Transverse colon (tissue), 4 donors: ENCODE results near the gene GPR52. TPM values are rescaled to one million over a fixed set of nuclear protein-coding genes. Genes with fewer than 3 reads are reported as not detected.

Experiments used
- DNase-seq: peaks from one replicate; pipeline ENCODE4 v3.0.0-alpha.2; 2019
- H3K27ac ChIP-seq, 4 donors: fragments of 200-600 bp; sonication (generic); 2 replicates each; pipeline ENCODE4 v1.5.1; 2016 to 2018; ENCODE audit warnings: inconsistent platforms in 4 of 4
- H3K27me3 ChIP-seq: fragments of 200-600 bp; sonication (generic); 2 replicates; pipeline ENCODE4 v1.5.1; 2017; ENCODE audit warnings: inconsistent platforms
- H3K36me3 ChIP-seq, 4 donors: fragments of 200-600 bp; sonication (generic); 2 replicates each; pipeline ENCODE4 v1.5.1; 2017 to 2019; ENCODE audit warnings: inconsistent platforms in 4 of 4
- H3K4me1 ChIP-seq, 4 donors: fragments of 200-600 bp; sonication (generic); 2 replicates each; pipeline ENCODE4 v1.5.1; 2017 to 2020; ENCODE audit warnings: inconsistent platforms in 4 of 4
- H3K4me3 ChIP-seq, 4 donors: fragments of 200-600 bp; sonication (generic); 1 replicate in 1 of 4; 2 replicates in 3 of 4; pipeline versions ENCODE4 v1.5.1 to v1.6.1; 2017 to 2019; ENCODE audit warnings: inconsistent platforms in 4 of 4
- H3K9me3 ChIP-seq, 2 donors: fragments of 200-600 bp; sonication (generic); 2 replicates each; pipeline ENCODE4 v1.5.1; 2017 to 2019; ENCODE audit warnings: inconsistent platforms in 2 of 2
- EP300 ChIP-seq: sonication (generic); formaldehyde crosslinking; IDR thresholded peaks from one replicate; pipeline ENCODE4 v1.6.1; 2017; ENCODE audit warnings: antibody characterized with exemption, low read depth
- POLR2A ChIP-seq: fragments of 450-650 bp; IDR thresholded peaks from one replicate; pipeline ENCODE4 v1.6.1; 2016; ENCODE audit warnings: antibody characterized with exemption, mild to moderate bottlenecking, moderate library complexity
- POLR2AphosphoS5 ChIP-seq, 3 donors: sonication (generic); formaldehyde crosslinking; IDR thresholded peaks; one replicate each; pipeline ENCODE4 v1.6.1; 2016; ENCODE audit warnings: antibody characterized with exemption in 3 of 3
- WGBS, 2 donors: methylation state at CpG; one replicate each; pipeline ENCODE4 v1.1.5; 2018; ENCODE audit warnings: low coverage in 1 of 2; 5-methylcytosine and 5-hydroxymethylcytosine counted together
- in situ Hi-C, 4 donors: fragments of 200-750 bp; cut with MboI; loops; one replicate each; pipeline versions ENCODE4 v1.15.0 to v1.15.1; 2017; ENCODE audit warnings: low sequenced_read_pairs in 3 of 4, low pct_ligation_motif_present in 1 of 4, low pct_unique_long_range_greater_than_20kb in 1 of 4
- intact Hi-C: fragments of 100-400 bp; cut with DNase I; formaldehyde crosslinking; loops from one replicate; pipeline ENCODE4 v1.15.1; 2023; ENCODE audit warnings: low total_unique reads
- total RNA-seq, 4 donors: library from RNA; depleted of rRNA; stranded (reverse); fragments of >200 nt; gene quantifications; one replicate each; pipeline ENCODE4 v1.1.0, GENCODE V29; 2016
- TF ChIP-seq, protein P1 (sequence below), 5 experiments: fragments of 200-600 bp in 3 of 5; fragments of 450-650 bp in 2 of 5; sonication (generic) in 3 of 5; IDR thresholded peaks; 1 replicate in 2 of 5; 2 replicates in 3 of 5; pipeline ENCODE4 v1.5.1; 2016 to 2017; ENCODE audit warnings: antibody characterized with exemption in 5 of 5, inconsistent platforms in 3 of 5, mild to moderate bottlenecking in 2 of 5, moderate library complexity in 1 of 5

Gene GPR52
- total RNA-seq, 4 donors from 2014 or later: 8.3 to 16.2 TPM; not detected in 2

DNA sequence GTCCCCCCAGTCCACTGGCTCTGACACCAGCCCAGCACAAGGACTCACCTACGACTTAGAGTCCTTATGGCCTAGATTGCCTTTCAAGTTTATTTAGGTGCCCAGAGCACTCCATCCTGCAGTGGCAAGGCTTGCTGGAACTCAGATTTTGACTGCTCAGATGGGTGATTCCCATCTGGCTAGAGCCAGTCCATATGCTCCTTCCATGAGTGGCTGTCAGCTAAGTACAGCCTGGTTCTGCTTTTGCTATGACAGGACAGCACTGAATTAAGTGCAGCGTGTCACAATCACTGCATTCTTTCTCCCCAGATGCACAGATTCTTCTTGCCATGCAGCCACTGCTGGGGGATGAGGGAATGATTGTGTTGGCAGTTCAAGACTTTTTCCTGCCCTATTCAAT, 43.8 kb downstream of the GPR52 start:
- intact Hi-C loops (no loop called here), in situ Hi-C loops (no loop called here)
- 93% methylated on average over 2 of the region's 2 CpGs; no CpG with 5 or more reads in 1 of the 2 donors for WGBS, 2 donors

DNA sequence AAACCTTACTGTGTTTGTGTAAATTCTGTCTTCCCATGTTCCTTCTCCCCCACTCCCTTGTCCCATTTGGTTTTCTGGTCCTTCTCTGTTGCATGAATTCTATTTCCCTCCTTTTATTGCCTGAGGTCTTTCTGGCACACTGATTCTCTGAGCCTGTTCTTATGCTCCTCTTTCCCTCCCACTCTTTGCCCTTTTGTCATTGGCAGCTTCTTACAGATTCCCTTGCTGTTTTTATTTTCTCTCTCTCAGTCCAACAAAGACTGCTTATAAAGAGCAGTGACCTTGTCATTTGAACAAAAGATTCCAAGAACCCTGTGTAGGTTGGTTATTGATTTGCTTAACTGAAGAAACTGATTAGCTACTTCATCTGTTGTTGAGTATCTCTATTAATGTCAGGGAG, 49.7 kb downstream of the GPR52 start:
- DNase-seq: no peak
- H3K4me3 ChIP-seq: no peak overlapping the region
- no peaks in the 10 kb centered on the region for H3K36me3 ChIP-seq
- TF ChIP-seq EP300: no peak
- no peak for TF ChIP-seq POLR2A
- TF ChIP-seq, protein P1, sequence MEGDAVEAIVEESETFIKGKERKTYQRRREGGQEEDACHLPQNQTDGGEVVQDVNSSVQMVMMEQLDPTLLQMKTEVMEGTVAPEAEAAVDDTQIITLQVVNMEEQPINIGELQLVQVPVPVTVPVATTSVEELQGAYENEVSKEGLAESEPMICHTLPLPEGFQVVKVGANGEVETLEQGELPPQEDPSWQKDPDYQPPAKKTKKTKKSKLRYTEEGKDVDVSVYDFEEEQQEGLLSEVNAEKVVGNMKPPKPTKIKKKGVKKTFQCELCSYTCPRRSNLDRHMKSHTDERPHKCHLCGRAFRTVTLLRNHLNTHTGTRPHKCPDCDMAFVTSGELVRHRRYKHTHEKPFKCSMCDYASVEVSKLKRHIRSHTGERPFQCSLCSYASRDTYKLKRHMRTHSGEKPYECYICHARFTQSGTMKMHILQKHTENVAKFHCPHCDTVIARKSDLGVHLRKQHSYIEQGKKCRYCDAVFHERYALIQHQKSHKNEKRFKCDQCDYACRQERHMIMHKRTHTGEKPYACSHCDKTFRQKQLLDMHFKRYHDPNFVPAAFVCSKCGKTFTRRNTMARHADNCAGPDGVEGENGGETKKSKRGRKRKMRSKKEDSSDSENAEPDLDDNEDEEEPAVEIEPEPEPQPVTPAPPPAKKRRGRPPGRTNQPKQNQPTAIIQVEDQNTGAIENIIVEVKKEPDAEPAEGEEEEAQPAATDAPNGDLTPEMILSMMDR (IDR thresholded peaks at IDR 0.05): no peak
- no peak for TF ChIP-seq POLR2AphosphoS5 (IDR thresholded peaks at IDR 0.05)
- no peaks in the 10 kb centered on the region for H3K9me3 ChIP-seq
- in situ Hi-C loops (no loop called here), intact Hi-C loops (no loop called here)
- no peaks in the 10 kb centered on the region for H3K27me3 ChIP-seq
- no peak overlapping the region for H3K27ac ChIP-seq
- H3K4me1 ChIP-seq: peaks cover 0 to 7% (median 0%) of the 10 kb centered on the region in 4 donors

More for the DNA sequence above, 43.8 kb downstream of the GPR52 start:
- no peak for DNase-seq
- H3K4me1 ChIP-seq: no peaks in the 10 kb centered on the region
- no peak overlapping the region for H3K4me3 ChIP-seq
- H3K27me3 ChIP-seq: no peaks in the 10 kb centered on the region
- peaks cover 0 to 2% of the 10 kb centered on the region in 2 donors for H3K9me3 ChIP-seq
- TF ChIP-seq POLR2AphosphoS5 (IDR thresholded peaks at IDR 0.05) (no peak), POLR2A (no peak), EP300 (no peak)
- TF ChIP-seq, protein P1 (IDR thresholded peaks at IDR 0.05): no peak
- H3K27ac ChIP-seq: no peak overlapping the region
- no peaks in the 10 kb centered on the region for H3K36me3 ChIP-seq
